Suprapubic skin (tissue), 4 donors: ENCODE measurements around the gene HMOX2. TPM values are rescaled to one million over a fixed set of nuclear protein-coding genes. Genes with fewer than 3 reads are reported as not detected.

Source experiments
- DNase-seq, 2 donors: peaks; one replicate each; pipeline ENCODE4 v3.0.0-alpha.2; 2019; ENCODE audit warnings: low spot score in 2 of 2
- H3K27ac ChIP-seq: fragments of 200-600 bp; sonication (generic); one replicate; pipeline ENCODE4 v1.5.1; 2019
- H3K27me3 ChIP-seq: fragments of 200-600 bp; sonication (generic); one replicate; pipeline ENCODE4 v1.5.1; 2019
- H3K36me3 ChIP-seq: fragments of 200-600 bp; sonication (generic); one replicate; pipeline ENCODE4 v1.5.1; 2019
- H3K4me1 ChIP-seq: fragments of 200-600 bp; sonication (generic); one replicate; pipeline ENCODE4 v1.5.1; 2019
- H3K4me3 ChIP-seq: fragments of 200-600 bp; sonication (generic); one replicate; pipeline ENCODE4 v1.5.1; 2019; ENCODE audit warnings: mild to moderate bottlenecking
- H3K9me3 ChIP-seq: fragments of 200-600 bp; sonication (generic); one replicate; pipeline ENCODE4 v1.5.1; 2019
- CTCF ChIP-seq, 2 donors: fragments of 200-600 bp in 1 of 2; fragments of 450-650 bp in 1 of 2; sonication (generic) in 1 of 2; IDR thresholded peaks; one replicate each; pipeline ENCODE4 v1.5.1; 2016 to 2019; ENCODE audit warnings: antibody characterized with exemption in 2 of 2, mild to moderate bottlenecking in 1 of 2, moderate library complexity in 1 of 2
- EP300 ChIP-seq: sonication (generic); formaldehyde crosslinking; IDR thresholded peaks from one replicate; pipeline ENCODE4 v1.6.1; 2017; ENCODE audit warnings: antibody characterized with exemption
- POLR2A ChIP-seq, 2 donors: fragments of 450-650 bp; IDR thresholded peaks; one replicate each; pipeline ENCODE4 v1.6.1; 2017; ENCODE audit warnings: antibody characterized with exemption in 2 of 2, mild to moderate bottlenecking in 2 of 2, moderate library complexity in 2 of 2
- POLR2AphosphoS5 ChIP-seq, 3 donors: sonication (generic); formaldehyde crosslinking; IDR thresholded peaks; one replicate each; pipeline ENCODE4 v1.6.1; 2017; ENCODE audit warnings: antibody characterized with exemption in 3 of 3
- WGBS: methylation state at CpG from one replicate; pipeline ENCODE4 v1.1.5; 2018; 5-methylcytosine and 5-hydroxymethylcytosine counted together
- total RNA-seq, 4 donors: library from RNA; depleted of rRNA; stranded (reverse); fragments of >200 nt; gene quantifications; one replicate each; pipeline ENCODE4 v1.1.0, GENCODE V29; 2016

HMOX2 gene
- total RNA-seq, 4 donors from 2014 or later = 43.6 to 64.3 (median 52.7) TPM

GRCh38 chr16:4494746-4495490 is 18.7 kb downstream of the HMOX2 start:
- H3K27ac ChIP-seq = no peak overlapping the region
- 86% methylated on average over 6 of the region's 6 CpGs for WGBS
- TF ChIP-seq EP300 (no peak), POLR2AphosphoS5 (IDR thresholded peaks at IDR 0.05) (no peak)

DNA sequence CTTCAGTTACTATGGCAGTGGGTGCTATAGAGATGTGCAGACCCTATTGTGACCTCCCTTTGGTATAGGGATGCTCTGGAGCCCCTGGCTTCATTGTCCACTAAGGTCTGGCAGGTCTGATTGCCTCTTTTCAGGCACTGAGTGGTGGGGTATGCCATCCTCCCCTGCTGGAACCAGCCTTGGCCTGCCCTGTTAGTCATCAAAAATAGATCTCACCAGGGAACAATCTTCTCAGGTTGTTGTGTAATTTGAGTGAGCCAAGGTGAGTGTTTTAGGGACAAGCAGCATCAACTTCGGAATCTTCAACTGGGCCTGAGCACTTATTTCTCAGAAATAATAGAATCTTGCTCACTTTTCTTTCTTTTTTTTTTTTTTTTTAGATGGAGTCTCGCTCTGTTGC is 19.6 kb downstream of the HMOX2 start:
- no peak for TF ChIP-seq CTCF (IDR thresholded peaks at IDR 0.05)
- TF ChIP-seq POLR2A (IDR thresholded peaks at IDR 0.05) = no peak
- no peak for TF ChIP-seq POLR2AphosphoS5 (IDR thresholded peaks at IDR 0.05)
- no peak for TF ChIP-seq EP300
- no peak overlapping the region for H3K27ac ChIP-seq
- H3K9me3 ChIP-seq = no peaks in the 10 kb centered on the region
- peaks cover 6% of the 10 kb centered on the region for H3K36me3 ChIP-seq
- H3K27me3 ChIP-seq = no peaks in the 10 kb centered on the region
- H3K4me1 ChIP-seq = peaks cover 14% of the 10 kb centered on the region
- no peak overlapping the region for H3K4me3 ChIP-seq
- DNase-seq = no peak
- WGBS = 90% methylated on average over 2 of the region's 2 CpGs

More at GRCh38 chr16:4494746-4495490, 18.7 kb downstream of the HMOX2 start:
- Histone ChIP-seq H3K36me3 (peaks cover 6% of the 10 kb centered on the region), H3K4me3 (no peak overlapping the region), H3K27me3 (no peaks in the 10 kb centered on the region), H3K9me3 (no peaks in the 10 kb centered on the region), H3K4me1 (peaks cover 5% of the 10 kb centered on the region)
- DNase-seq = no peak

GRCh38 chr16:4496305-4496704 is 20.1 kb downstream of the HMOX2 start:
- Histone ChIP-seq H3K27me3 (no peaks in the 10 kb centered on the region), H3K27ac (no peak overlapping the region), H3K4me3 (no peak overlapping the region), H3K9me3 (no peaks in the 10 kb centered on the region), H3K36me3 (peaks cover 6% of the 10 kb centered on the region), H3K4me1 (peaks cover 19% of the 10 kb centered on the region)
- 94% methylated on average over 4 of the region's 4 CpGs for WGBS
- TF ChIP-seq POLR2AphosphoS5 (IDR thresholded peaks at IDR 0.05) = no peak
- no peak for TF ChIP-seq EP300
- no peak for TF ChIP-seq POLR2A (IDR thresholded peaks at IDR 0.05)
- no peak for TF ChIP-seq CTCF (IDR thresholded peaks at IDR 0.05)
- DNase-seq = no peak

DNA sequence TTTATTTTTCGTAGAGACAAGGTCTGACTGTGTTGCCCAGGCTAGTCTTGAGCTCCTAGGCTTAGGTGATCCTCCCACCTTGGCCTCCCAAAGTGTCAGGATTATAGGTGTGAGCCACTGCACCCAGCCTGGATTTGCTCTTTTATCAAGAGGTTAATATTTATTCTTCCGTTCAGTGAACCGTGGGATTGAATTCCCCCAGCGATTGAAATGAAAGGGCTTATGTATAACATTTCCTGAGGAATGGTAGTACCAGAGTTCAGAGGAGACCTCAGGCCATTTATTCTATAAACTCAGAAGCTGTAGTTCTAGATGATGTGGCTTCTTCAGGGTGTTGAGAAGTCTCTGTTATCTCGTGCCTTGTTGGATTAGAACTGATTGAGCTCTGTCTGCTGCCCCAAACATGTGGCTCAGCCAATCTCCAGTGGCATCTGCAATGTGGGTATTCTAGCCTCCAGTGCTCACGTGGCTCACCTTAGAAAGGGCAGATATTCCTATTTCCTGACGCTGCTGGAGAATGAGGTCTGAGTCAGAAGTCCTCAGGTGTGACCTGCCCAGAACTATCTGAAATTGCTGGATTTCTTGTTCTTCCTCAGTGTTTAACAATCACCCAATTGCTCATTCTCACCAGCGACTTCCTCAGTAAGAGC is 22.5 kb downstream of the HMOX2 start:
- no peaks in the 10 kb centered on the region for H3K9me3 ChIP-seq
- no peak for TF ChIP-seq CTCF (IDR thresholded peaks at IDR 0.05)
- TF ChIP-seq EP300 = no peak
- no peak for TF ChIP-seq POLR2A (IDR thresholded peaks at IDR 0.05)
- no peak for TF ChIP-seq POLR2AphosphoS5 (IDR thresholded peaks at IDR 0.05)
- no peak overlapping the region for H3K27ac ChIP-seq
- peaks cover 28% of the 10 kb centered on the region for H3K4me1 ChIP-seq
- no peak overlapping the region for H3K4me3 ChIP-seq
- WGBS = 78% methylated on average over 8 of the region's 8 CpGs
- peaks cover 6% of the 10 kb centered on the region for H3K36me3 ChIP-seq
- H3K27me3 ChIP-seq = no peaks in the 10 kb centered on the region
- DNase-seq = no peak

- TF ChIP-seq POLR2A (IDR thresholded peaks at IDR 0.05) (no peak), POLR2AphosphoS5 (IDR thresholded peaks at IDR 0.05) (no peak), CTCF (IDR thresholded peaks at IDR 0.05) (no peak), EP300 (no peak)
- DNase-seq = no peak
- WGBS = 95% methylated on average over 4 of the region's 4 CpGs
- Histone ChIP-seq H3K4me3 (no peak overlapping the region), H3K27ac (no peak overlapping the region), H3K9me3 (no peaks in the 10 kb centered on the region), H3K4me1 (peaks cover 33% of the 10 kb centered on the region), H3K36me3 (peaks cover 6% of the 10 kb centered on the region), H3K27me3 (no peaks in the 10 kb centered on the region)
Measured at GRCh38 chr16:4499196-4499555, 23.0 kb downstream of the HMOX2 start.
